Keratinocyte (primary cell): ENCODE results near the gene CDH12. TPM values are rescaled to one million over a fixed set of nuclear protein-coding genes. Genes with fewer than 3 reads are reported as not detected.

Experiments used
- DNase-seq: peaks from one replicate; pipeline ENCODE4 v3.0.0-alpha.2; 2011; ENCODE audit warnings: low read depth, missing footprints, low spot score
- FAIRE-seq: peaks from 2 replicates; lab custom pipeline; 2011; peaks lifted over from hg19 to GRCh38; lab: Jason Lieb, UNC
- H2AFZ ChIP-seq: 2 replicates; pipeline ENCODE4 v1.6.0; 2012; ENCODE audit warnings: low read length, control low read depth, inconsistent platforms; ENCODE audit not compliant: control insufficient read depth
- H3K27ac ChIP-seq: 2 replicates; pipeline ENCODE4 v1.5.1; 2011; ENCODE audit warnings: low read length; ENCODE audit not compliant: control insufficient read depth, insufficient read depth
- H3K27me3 ChIP-seq: 3 replicates; pipeline ENCODE4 v1.6.0; 2011; ENCODE audit warnings: low read length; ENCODE audit not compliant: control insufficient read depth, insufficient read depth; ENCODE audit errors: extremely low read depth
- H3K36me3 ChIP-seq, 2 experiments: 2 replicates in 1 of 2; 3 replicates in 1 of 2; pipeline ENCODE4 v1.5.1; 2011; ENCODE audit warnings: low read length in 2 of 2, mild to moderate bottlenecking in 1 of 2; ENCODE audit not compliant: control insufficient read depth in 2 of 2, insufficient read depth in 2 of 2; ENCODE audit errors: extremely low read depth in 1 of 2
- H3K4me1 ChIP-seq: 3 replicates; pipeline ENCODE4 v1.5.1; 2011; ENCODE audit warnings: low read length; ENCODE audit not compliant: control insufficient read depth, insufficient read depth; ENCODE audit errors: extremely low read depth
- H3K4me2 ChIP-seq: 3 replicates; pipeline ENCODE4 v1.6.0; 2011; ENCODE audit warnings: low read depth, low read length; ENCODE audit not compliant: control insufficient read depth, insufficient read depth; ENCODE audit errors: extremely low read depth
- H3K4me3 ChIP-seq, 3 experiments: fragments of 200-600 bp in 1 of 3; sonication (generic) in 1 of 3; 2 replicates in 2 of 3; 3 replicates in 1 of 3; pipeline ENCODE4 v1.5.1; 2011 to 2016; ENCODE audit warnings: low read length in 3 of 3, mild to moderate bottlenecking in 3 of 3, control low read depth in 2 of 3, inconsistent platforms in 1 of 3, low read depth in 1 of 3, mixed read lengths in 1 of 3, mixed run types in 1 of 3, moderate library complexity in 1 of 3; ENCODE audit not compliant: control insufficient read depth in 2 of 3, insufficient read depth in 2 of 3; ENCODE audit errors: extremely low read depth in 1 of 3
- H3K79me2 ChIP-seq: 2 replicates; pipeline ENCODE4 v1.6.0; 2012; ENCODE audit warnings: low read length; ENCODE audit not compliant: control insufficient read depth, insufficient read depth
- H3K9ac ChIP-seq: 3 replicates; pipeline ENCODE4 v1.6.0; 2011; ENCODE audit warnings: low read length; ENCODE audit not compliant: control insufficient read depth, insufficient read depth; ENCODE audit errors: extremely low read depth
- H3K9me1 ChIP-seq: 3 replicates; pipeline ENCODE4 v1.6.0; 2011; ENCODE audit warnings: low read length; ENCODE audit not compliant: control insufficient read depth, insufficient read depth; ENCODE audit errors: extremely low read depth
- H3K9me3 ChIP-seq: 2 replicates; pipeline ENCODE4 v1.5.1; 2012; ENCODE audit warnings: low read depth, low read length; ENCODE audit not compliant: control insufficient read depth
- H4K20me1 ChIP-seq: 3 replicates; pipeline ENCODE4 v1.6.0; 2011; ENCODE audit warnings: low read length; ENCODE audit not compliant: control insufficient read depth, insufficient read depth; ENCODE audit errors: extremely low read depth
- EZH2 ChIP-seq: IDR thresholded peaks from one replicate; pipeline ENCODE4 v1.6.1; 2012; ENCODE audit warnings: inconsistent platforms, mild to moderate bottlenecking, low read length, moderate library complexity
- dilution Hi-C: fragments of 300-500 bp; cut with MboI; formaldehyde crosslinking; loops from one replicate; pipeline ENCODE4 v1.7.0; 2020; ENCODE audit warnings: low sequenced_read_pairs; ENCODE audit not compliant: extremely low pct_ligation_motif_present
- polyA plus RNA-seq, 5 experiments: library from polyadenylated mRNA; depleted of rRNA in 3 of 5; stranded (reverse) in 3 of 5; stranded (forward) in 1 of 5; unstranded in 1 of 5; fragments of >200 nt; gene quantifications; 1 replicate in 1 of 5; 2 replicates in 3 of 5; 3 replicates in 1 of 5; pipeline versions ENCODE4 v1.2.1 to v1.2.3, GENCODE V29; 2011 to 2012; ENCODE audit warnings: missing spikeins in 2 of 5, low read depth in 1 of 5, low replicate concordance in 1 of 5
- TF ChIP-seq, protein P1 (sequence below), 3 experiments: IDR thresholded peaks in 1 of 3; conservative IDR thresholded peaks in 1 of 3; optimal IDR thresholded peaks in 1 of 3; 2 replicates in 2 of 3; 3 replicates in 1 of 3; pipeline versions ENCODE3 to v1.5.1; 2011; ENCODE audit warnings: low read length in 3 of 3, mild to moderate bottlenecking in 3 of 3, moderate library complexity in 2 of 3, control low read depth in 1 of 3, inconsistent platforms in 1 of 3; ENCODE audit not compliant: insufficient read depth in 2 of 3; ENCODE audit errors: extremely low read depth in 1 of 3

The CDH12 gene
- polyA plus RNA-seq, 1 donor (not counting 4 experiments of a cell fraction or from before 2014, with no cell fraction given) = not detected

- Histone ChIP-seq H3K4me3 (no peak overlapping the region), H3K79me2 (no peaks in the 10 kb centered on the region)
- TF ChIP-seq EZH2 = no peak
- TF ChIP-seq, protein P1, sequence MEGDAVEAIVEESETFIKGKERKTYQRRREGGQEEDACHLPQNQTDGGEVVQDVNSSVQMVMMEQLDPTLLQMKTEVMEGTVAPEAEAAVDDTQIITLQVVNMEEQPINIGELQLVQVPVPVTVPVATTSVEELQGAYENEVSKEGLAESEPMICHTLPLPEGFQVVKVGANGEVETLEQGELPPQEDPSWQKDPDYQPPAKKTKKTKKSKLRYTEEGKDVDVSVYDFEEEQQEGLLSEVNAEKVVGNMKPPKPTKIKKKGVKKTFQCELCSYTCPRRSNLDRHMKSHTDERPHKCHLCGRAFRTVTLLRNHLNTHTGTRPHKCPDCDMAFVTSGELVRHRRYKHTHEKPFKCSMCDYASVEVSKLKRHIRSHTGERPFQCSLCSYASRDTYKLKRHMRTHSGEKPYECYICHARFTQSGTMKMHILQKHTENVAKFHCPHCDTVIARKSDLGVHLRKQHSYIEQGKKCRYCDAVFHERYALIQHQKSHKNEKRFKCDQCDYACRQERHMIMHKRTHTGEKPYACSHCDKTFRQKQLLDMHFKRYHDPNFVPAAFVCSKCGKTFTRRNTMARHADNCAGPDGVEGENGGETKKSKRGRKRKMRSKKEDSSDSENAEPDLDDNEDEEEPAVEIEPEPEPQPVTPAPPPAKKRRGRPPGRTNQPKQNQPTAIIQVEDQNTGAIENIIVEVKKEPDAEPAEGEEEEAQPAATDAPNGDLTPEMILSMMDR (optimal IDR thresholded peaks at IDR 0.05 in 1 of 3, IDR thresholded peaks at IDR 0.05 in 1 of 3, conservative IDR thresholded peaks at IDR 0.05 in 1 of 3; ENCODE audit: extremely low read depth in 1 of 3, insufficient read depth in 2 of 3, low read length in 3 of 3) = no peak
Observed at GRCh38 chr5:21856987-21857386, 996.2 kb downstream of the CDH12 start.

GRCh38 chr5:21847300-21847699 lies 1005.8 kb downstream of the CDH12 start:
- Histone ChIP-seq H3K4me1 (no peaks in the 10 kb centered on the region), H3K4me3 (no peak overlapping the region), H3K27me3 (no peaks in the 10 kb centered on the region), H3K27ac (no peak overlapping the region), H3K9me3 (no peaks in the 10 kb centered on the region), H3K4me2 (no peak overlapping the region), H3K36me3 (no peaks in the 10 kb centered on the region), H3K79me2 (no peaks in the 10 kb centered on the region), H3K9me1 (no peaks in the 10 kb centered on the region), H3K9ac (no peak overlapping the region), H4K20me1 (no peaks in the 10 kb centered on the region), H2AFZ (no peak overlapping the region)
- TF ChIP-seq, protein P1 (optimal IDR thresholded peaks at IDR 0.05 in 1 of 3, IDR thresholded peaks at IDR 0.05 in 1 of 3, conservative IDR thresholded peaks at IDR 0.05 in 1 of 3; ENCODE audit: extremely low read depth in 1 of 3, insufficient read depth in 2 of 3, low read length in 3 of 3) = no peak
- no peak for TF ChIP-seq EZH2
- FAIRE-seq (no peak), DNase-seq (no peak)
- dilution Hi-C loops = no loop called here

More at GRCh38 chr5:21856987-21857386, 996.2 kb downstream of the CDH12 start:
- no peaks in the 10 kb centered on the region for H3K9me1 ChIP-seq
- H3K9me3 ChIP-seq = no peaks in the 10 kb centered on the region
- dilution Hi-C loops = no loop called here
- no peaks in the 10 kb centered on the region for H3K27me3 ChIP-seq
- H2AFZ ChIP-seq = no peak overlapping the region
- no peaks in the 10 kb centered on the region for H4K20me1 ChIP-seq
- FAIRE-seq = no peak
- no peak for DNase-seq
- H3K27ac ChIP-seq = no peak overlapping the region
- H3K9ac ChIP-seq = no peak overlapping the region
- no peak overlapping the region for H3K4me2 ChIP-seq
- H3K36me3 ChIP-seq = no peaks in the 10 kb centered on the region
- H3K4me1 ChIP-seq = no peaks in the 10 kb centered on the region
